Karpas-422 (cell line): Measurements from ENCODE around the gene EZH1. TPM values are rescaled to one million over a fixed set of nuclear protein-coding genes. Genes with fewer than 3 reads are reported as not detected.

Experiments used
- DNase-seq: peaks from one replicate; pipeline ENCODE4 v3.0.0-alpha.2; 2015
- H2AFZ ChIP-seq: fragments of 200-600 bp; sonication (generic); 2 replicates; pipeline ENCODE4 v1.6.1; 2014; ENCODE audit warnings: antibody characterized with exemption, low read length, mixed read lengths
- H3K27ac ChIP-seq: fragments of 200-600 bp; sonication (generic); 2 replicates; pipeline ENCODE4 v1.5.1; 2014; ENCODE audit warnings: mild to moderate bottlenecking, low read length, moderate library complexity
- H3K27me3 ChIP-seq: fragments of 200-600 bp; sonication (generic); 2 replicates; pipeline ENCODE4 v1.6.1; 2014; ENCODE audit warnings: low read length, mixed read lengths
- H3K36me3 ChIP-seq: fragments of 200-600 bp; sonication (generic); 2 replicates; pipeline ENCODE4 v1.6.1; 2014; ENCODE audit warnings: low read length, mixed read lengths; ENCODE audit not compliant: insufficient read depth
- H3K4me1 ChIP-seq: fragments of 200-600 bp; sonication (generic); 2 replicates; pipeline ENCODE4 v1.6.1; 2014; ENCODE audit warnings: mild to moderate bottlenecking, low read length, mixed read lengths
- H3K4me2 ChIP-seq: fragments of 200-600 bp; sonication (generic); 2 replicates; pipeline ENCODE4 v1.6.1; 2014; ENCODE audit warnings: low read length, low read depth, mild to moderate bottlenecking; ENCODE audit not compliant: poor library complexity, severe bottlenecking
- H3K4me3 ChIP-seq: fragments of 200-600 bp; sonication (generic); 2 replicates; pipeline ENCODE4 v1.5.1; 2014; ENCODE audit warnings: mild to moderate bottlenecking, antibody characterized with exemption, low read length, mixed read lengths
- H3K79me2 ChIP-seq: fragments of 200-600 bp; sonication (generic); 2 replicates; pipeline ENCODE4 v1.6.1; 2014; ENCODE audit warnings: mild to moderate bottlenecking, low read length, mixed read lengths
- H3K9ac ChIP-seq: fragments of 200-600 bp; sonication (generic); 2 replicates; pipeline ENCODE4 v1.6.0; 2014; ENCODE audit warnings: low read length
- H3K9me2 ChIP-seq: fragments of 200-600 bp; sonication (generic), shearing (Covaris generic); replicated peaks from 2 replicates; pipeline ENCODE4 v1.6.0; 2014; ENCODE audit warnings: mild to moderate bottlenecking, low read length, moderate library complexity; ENCODE audit not compliant: insufficient read depth
- H3K9me3 ChIP-seq: fragments of 300-700, 200-600 bp; sonication (generic); 2 replicates; pipeline ENCODE4 v1.6.1; 2014; ENCODE audit warnings: low read length, mixed read lengths
- H4K20me1 ChIP-seq: fragments of 200-600 bp; sonication (generic); 2 replicates; pipeline ENCODE4 v1.6.1; 2014; ENCODE audit warnings: mild to moderate bottlenecking, antibody characterized with exemption, low read length, low read depth; ENCODE audit not compliant: insufficient read depth
- total RNA-seq: library from RNA; depleted of rRNA; stranded (reverse); fragments of >200 nt; shearing (Covaris generic); gene quantifications from 2 replicates; pipeline ENCODE4 v1.2.3, GENCODE V29; 2014; ENCODE audit warnings: low replicate concordance

Gene EZH1
- total RNA-seq, 1 experiment from 2014 or later, result 38.0 TPM

DNA sequence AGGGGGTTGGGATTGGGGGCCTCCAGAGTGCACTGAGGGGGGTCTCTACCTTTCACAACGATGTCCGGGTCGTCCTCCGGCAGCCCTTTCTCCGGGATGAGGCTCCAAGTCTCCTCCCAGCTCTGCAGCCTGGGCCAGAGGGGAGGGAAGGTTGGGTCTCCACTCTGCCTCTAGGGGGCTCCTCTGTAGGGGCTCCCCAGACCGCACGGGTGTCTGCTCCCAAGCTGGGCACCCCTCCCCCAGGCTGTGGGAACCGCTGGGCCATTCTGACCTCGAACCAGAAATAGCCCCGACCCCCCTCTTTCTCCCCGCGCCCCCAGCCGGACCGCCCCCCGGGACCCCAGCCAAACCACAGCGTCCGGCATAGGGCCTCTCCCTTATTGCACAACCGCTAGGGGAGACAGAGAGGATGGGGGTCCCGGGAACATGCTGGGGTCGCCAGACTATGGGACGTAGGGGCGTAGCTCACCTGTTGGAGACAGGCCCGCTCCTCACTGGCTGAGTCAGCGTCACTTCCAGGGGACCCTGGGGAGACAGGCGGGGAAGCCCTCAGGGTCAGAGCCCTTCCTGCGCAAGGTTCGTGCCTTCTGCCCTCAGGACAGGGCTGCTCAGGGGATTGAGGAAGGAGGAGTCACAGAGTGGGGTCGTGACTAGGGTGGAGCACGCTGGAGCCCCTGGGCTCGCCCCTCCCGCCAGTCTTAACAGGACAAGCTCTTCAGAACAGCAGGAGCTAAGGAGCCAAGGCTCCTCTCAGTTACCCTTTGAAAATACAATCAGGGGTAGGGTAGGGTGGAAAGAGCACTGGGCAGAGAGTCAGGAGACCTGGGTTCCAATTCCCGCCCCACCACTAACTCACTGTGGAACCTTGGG is 70.7 kb downstream of the EZH1 start:
- H3K9me3 ChIP-seq, result no peaks in the 10 kb centered on the region
- H3K4me1 ChIP-seq, result peaks cover 42% of the 10 kb centered on the region
- no peak overlapping the region for H2AFZ ChIP-seq
- H3K9ac ChIP-seq, result no peak overlapping the region
- no peaks in the 10 kb centered on the region for H3K79me2 ChIP-seq
- H3K36me3 ChIP-seq, result no peaks in the 10 kb centered on the region
- peaks cover 8% of the 10 kb centered on the region; the same call in 1 of the 2 replicates for H4K20me1 ChIP-seq
- H3K9me2 ChIP-seq, result no peaks in the 10 kb centered on the region
- peak overlapping the region; percentile 30; the same call in 1 of the 2 replicates for H3K4me3 ChIP-seq
- H3K4me2 ChIP-seq, result peak overlapping the region; percentile 60
- no peak overlapping the region for H3K27ac ChIP-seq
- DNase-seq, result peak; percentile 75
- H3K27me3 ChIP-seq, result no peaks in the 10 kb centered on the region

- no peak overlapping the region for H3K27ac ChIP-seq
- no peak overlapping the region for H2AFZ ChIP-seq
- no peak overlapping the region for H3K4me3 ChIP-seq
- H3K9me3 ChIP-seq, result no peaks in the 10 kb centered on the region
- H3K4me2 ChIP-seq, result no peak overlapping the region
- no peaks in the 10 kb centered on the region for H3K9me2 ChIP-seq
- H3K9ac ChIP-seq, result no peak overlapping the region
- H3K4me1 ChIP-seq, result peaks cover 35% of the 10 kb centered on the region
- H3K36me3 ChIP-seq, result no peaks in the 10 kb centered on the region
- no peak for DNase-seq
- no peaks in the 10 kb centered on the region for H3K27me3 ChIP-seq
- H4K20me1 ChIP-seq, result peaks cover 8% of the 10 kb centered on the region; the same call in 1 of the 2 replicates
- H3K79me2 ChIP-seq, result no peaks in the 10 kb centered on the region
Observed at GRCh38 chr17:42673266-42673884, 71.5 kb downstream of the EZH1 start.

- no peaks in the 10 kb centered on the region for H3K27me3 ChIP-seq
- peaks cover 8% of the 10 kb centered on the region; the same call in 1 of the 2 replicates for H4K20me1 ChIP-seq
Observed at GRCh38 chr17:42672038-42672437, 72.8 kb downstream of the EZH1 start.

DNA sequence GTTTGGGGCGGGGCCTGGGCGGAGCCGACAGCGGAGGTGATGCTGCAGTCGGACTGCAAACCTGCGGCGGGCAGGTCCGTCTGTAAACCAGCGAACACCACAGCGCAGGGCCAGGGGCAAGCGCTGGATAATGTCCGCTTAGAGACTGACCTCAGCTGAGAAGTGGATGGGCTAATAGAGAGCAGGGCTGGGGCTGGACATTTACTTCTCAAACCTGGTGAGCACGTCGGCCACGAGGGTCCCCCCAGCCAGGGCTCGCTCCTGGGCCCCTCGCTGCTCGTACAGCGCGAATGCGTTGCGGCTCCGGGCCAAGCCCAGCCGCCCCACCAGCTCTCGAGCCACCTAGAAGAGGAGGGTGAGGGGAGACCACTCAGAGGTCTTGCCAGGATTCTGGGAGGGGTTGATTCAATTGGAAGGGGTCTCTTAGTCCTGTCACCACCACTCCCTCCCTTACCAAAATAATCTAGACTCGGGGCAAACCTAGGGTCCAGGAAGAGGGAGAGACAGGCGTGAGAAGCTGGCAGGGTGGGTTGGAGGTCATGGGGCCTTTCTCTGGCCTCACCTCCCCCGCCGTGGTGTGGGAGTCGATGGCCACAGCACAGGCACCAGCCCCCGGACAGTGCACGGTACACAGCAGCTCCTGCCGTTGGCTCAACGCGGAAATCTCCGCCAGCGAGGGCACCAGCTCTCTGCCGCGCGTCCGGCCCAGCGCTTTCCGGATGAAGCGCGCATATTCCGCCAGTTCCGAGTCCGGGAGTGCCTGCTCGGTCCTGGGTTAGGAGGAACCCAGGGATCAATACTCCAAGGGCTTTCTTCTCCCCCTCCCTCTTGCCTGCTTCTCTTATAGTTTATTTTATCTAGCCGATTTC is 73.8 kb downstream of the EZH1 start:
- no peaks in the 10 kb centered on the region for H3K9me2 ChIP-seq
- no peak overlapping the region for H3K9ac ChIP-seq
- peaks cover 8% of the 10 kb centered on the region; the same call in 1 of the 2 replicates for H4K20me1 ChIP-seq
- H3K27me3 ChIP-seq, result no peaks in the 10 kb centered on the region
- no peak for DNase-seq
- no peak overlapping the region for H3K4me2 ChIP-seq
- H3K79me2 ChIP-seq, result no peaks in the 10 kb centered on the region
- H3K27ac ChIP-seq, result no peak overlapping the region
- no peaks in the 10 kb centered on the region for H3K36me3 ChIP-seq
- H2AFZ ChIP-seq, result no peak overlapping the region
- H3K9me3 ChIP-seq, result no peaks in the 10 kb centered on the region
- H3K4me1 ChIP-seq, result peaks cover 19% of the 10 kb centered on the region
- no peak overlapping the region for H3K4me3 ChIP-seq

More at GRCh38 chr17:42672038-42672437, 72.8 kb downstream of the EZH1 start:
- Histone ChIP-seq H2AFZ (no peak overlapping the region), H3K27ac (no peak overlapping the region), H3K79me2 (no peaks in the 10 kb centered on the region), H3K4me2 (no peak overlapping the region), H3K36me3 (no peaks in the 10 kb centered on the region), H3K4me1 (peaks cover 26% of the 10 kb centered on the region), H3K9me2 (no peaks in the 10 kb centered on the region), H3K9ac (no peak overlapping the region), H3K4me3 (no peak overlapping the region), H3K9me3 (no peaks in the 10 kb centered on the region)
- DNase-seq, result no peak

DNA sequence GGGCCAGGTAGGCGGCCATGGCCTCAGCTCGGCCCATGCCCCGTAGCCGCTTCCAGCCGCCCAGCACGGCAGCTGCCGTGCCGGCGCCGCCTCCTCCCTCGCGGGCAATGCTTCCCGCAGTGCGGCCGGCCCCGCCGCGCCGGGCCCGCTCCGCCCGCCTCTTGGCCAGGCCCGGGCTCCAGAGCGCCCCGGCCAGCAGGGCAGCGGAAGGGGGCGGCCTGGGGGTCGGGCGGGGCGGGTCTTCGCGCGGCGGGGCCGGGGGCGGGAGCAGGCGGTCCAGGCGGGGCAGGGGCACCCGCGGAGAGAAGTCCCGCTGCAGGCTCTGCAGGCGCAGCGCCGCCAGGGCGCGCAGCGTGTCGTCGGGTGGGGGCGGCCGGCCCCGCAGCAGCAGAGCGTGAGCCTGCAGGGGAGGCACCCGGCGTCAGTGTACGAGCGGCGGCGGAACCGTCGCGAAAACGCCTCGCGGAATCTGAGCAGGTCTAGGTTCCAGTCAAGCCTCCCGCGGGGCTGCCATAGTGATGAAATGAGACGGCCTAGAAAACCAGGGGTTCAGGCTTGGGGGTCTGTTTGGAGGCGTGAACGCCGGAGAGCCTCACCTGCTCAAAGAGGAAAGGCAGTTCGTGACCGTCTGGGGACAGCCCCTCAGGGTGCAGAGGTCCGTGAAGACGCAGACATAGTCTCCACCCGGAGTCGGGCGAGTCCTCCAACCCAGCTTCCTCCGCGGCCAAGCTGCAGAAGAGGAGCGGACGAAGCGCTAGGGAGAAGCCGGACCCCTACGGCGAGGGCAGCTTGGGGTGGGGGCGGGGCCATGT is 74.7 kb downstream of the EZH1 start:
- Histone ChIP-seq H3K9me2 (no peaks in the 10 kb centered on the region), H3K4me1 (peaks cover 11% of the 10 kb centered on the region), H4K20me1 (0 out of 2 replicates have a peak, but pooled peaks cover 4% of the 10 kb centered on the region), H3K79me2 (no peaks in the 10 kb centered on the region), H3K36me3 (no peaks in the 10 kb centered on the region), H3K9me3 (no peaks in the 10 kb centered on the region), H3K9ac (no peak overlapping the region), H2AFZ (no peak overlapping the region), H3K4me3 (no peak overlapping the region), H3K27ac (no peak overlapping the region), H3K27me3 (no peaks in the 10 kb centered on the region), H3K4me2 (no peak overlapping the region)
- DNase-seq, result no peak

DNA sequence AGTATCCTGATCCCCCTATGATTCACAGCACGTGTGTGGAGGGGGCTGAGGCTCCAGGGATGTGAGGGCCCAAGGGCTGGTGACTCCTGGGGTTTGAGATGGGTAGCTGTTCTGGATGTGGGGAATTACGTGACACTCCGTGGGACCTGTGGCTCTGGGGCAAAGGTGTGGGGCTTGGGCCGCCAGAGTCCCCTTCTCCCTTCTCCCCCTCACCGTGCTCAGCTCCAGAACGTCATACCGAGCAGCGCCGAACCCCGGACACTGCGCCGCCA is 75.2 kb downstream of the EZH1 start:
- no peaks in the 10 kb centered on the region for H3K9me2 ChIP-seq
- no peak overlapping the region for H3K4me2 ChIP-seq
- H3K4me3 ChIP-seq, result no peak overlapping the region
- DNase-seq, result no peak
- no peak overlapping the region for H3K9ac ChIP-seq
- H3K9me3 ChIP-seq, result no peaks in the 10 kb centered on the region
- no peaks in the 10 kb centered on the region for H3K27me3 ChIP-seq
- 0 out of 2 replicates have a peak, but pooled peaks cover 4% of the 10 kb centered on the region for H4K20me1 ChIP-seq
- H2AFZ ChIP-seq, result no peak overlapping the region
- H3K27ac ChIP-seq, result no peak overlapping the region
- H3K79me2 ChIP-seq, result no peaks in the 10 kb centered on the region
- H3K4me1 ChIP-seq, result peaks cover 8% of the 10 kb centered on the region
- no peaks in the 10 kb centered on the region for H3K36me3 ChIP-seq

DNA sequence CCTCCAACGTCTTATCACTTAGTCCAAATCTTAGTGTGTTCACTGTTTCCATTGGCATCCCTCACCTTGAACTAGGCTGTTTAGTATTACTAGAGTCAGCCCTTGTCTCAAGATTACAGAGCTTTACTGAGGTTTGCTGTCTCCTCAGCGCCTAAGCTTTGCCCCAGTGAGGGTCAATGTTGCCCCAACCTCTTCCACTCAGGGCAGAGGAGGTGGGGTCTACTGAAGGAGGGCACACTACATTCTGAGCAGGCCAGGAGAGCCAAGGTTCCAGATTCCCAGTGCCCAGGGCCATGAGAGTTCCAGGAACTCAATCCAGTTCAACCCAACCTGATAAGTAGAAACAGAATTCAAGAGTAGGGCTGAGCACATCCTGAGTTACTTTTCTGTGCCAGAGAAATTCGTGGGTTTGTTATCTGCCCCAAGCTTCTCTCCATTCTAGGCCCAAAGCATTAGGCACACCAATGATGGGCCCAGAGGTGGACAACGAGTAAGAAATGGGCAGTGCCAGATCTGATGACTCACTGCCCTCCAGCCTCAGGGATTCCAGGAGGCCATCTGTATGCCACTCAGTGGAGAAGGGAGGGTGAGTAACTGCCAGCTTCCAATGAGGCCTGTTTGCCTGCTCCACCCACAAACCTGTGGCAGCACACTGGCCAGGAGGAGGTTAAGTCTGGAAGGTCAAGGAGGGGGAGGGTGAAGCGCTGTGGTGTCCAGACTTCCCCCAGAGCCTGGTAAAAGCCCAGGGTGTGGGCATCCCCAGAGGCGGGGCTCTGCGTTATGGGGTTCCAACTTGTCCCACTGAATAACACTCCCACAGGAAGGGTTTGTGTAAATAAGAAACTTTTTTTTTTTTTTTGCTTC is 77.5 kb downstream of the EZH1 start:
- Histone ChIP-seq H3K4me2 (no peak overlapping the region), H2AFZ (no peak overlapping the region), H3K9ac (no peak overlapping the region), H3K36me3 (no peaks in the 10 kb centered on the region), H3K27ac (no peak overlapping the region), H3K27me3 (no peaks in the 10 kb centered on the region), H3K79me2 (no peaks in the 10 kb centered on the region), H3K4me3 (no peak overlapping the region), H4K20me1 (0 out of 2 replicates have a peak, but pooled peaks cover 4% of the 10 kb centered on the region), H3K9me2 (no peaks in the 10 kb centered on the region), H3K4me1 (no peaks in the 10 kb centered on the region), H3K9me3 (no peaks in the 10 kb centered on the region)
- DNase-seq, result no peak
